ENCODE results near the gene PPARG.
"Not testable (repeated sequence)": the region's sequence is repeated elsewhere in the genome, so short reads cannot be mapped to it uniquely, and the experiment has no call there.

Gene PPARG

DNA sequence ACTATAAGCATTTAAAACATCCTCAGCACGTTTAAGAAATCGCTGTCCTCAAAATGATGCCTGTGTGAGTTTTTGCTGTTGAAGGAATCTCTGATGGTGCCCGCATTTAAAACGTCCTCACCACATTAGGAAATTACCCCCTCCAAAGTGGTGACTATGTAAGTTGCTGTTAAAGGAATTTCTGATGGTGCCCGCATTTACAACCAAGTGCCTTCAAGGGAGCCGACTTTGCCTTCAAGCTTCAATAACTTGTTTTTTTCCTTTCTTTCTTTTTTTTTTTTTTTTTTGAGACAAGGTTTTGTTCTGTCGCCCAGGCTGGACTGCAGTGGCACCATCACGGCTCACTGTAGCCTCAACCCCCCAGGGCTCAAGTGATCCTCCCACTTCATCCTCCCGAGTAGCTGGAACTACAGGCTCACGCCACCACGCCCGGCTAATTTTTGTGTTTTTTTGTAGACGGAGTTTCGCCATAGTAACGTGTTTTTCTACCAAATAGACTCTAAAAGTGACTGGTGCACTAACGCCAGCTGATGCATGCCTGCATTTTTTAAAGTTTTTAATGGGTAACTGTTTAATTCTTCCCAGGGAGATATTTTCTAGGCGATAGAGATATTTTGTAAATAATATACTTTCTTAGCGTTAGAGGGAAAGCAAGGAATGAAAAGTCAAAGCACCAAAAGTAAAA is 176.4 kb downstream of the PPARG start:
- in situ Hi-C loops (cut with MboI; ENCODE audit: low sequenced_read_pairs), result no loop called here

DNA sequence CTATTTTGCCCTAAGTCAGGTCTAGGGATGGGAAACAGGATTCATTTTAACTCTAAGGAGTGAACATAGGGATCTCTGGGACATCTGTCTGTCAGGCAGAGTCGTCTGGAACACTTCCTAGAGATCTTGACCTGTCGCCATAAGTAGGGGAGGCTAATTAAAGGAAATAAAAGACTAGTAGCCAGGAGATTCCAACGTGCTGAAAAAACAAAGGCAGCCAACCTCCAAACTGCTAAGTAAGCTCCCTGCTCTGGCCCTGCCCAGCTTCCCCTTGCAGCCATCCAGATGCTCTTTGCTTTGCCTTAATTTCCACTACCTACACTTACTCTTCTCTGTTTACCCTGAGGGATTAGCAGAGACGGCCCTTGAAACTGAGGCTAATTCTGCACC is 177.0 kb downstream of the PPARG start:
- in situ Hi-C loops (cut with MboI; ENCODE audit: low sequenced_read_pairs), result no loop called here
- DNase-seq (ENCODE audit: low spot score in 2 of 2), result no peak
- H3K36me3 ChIP-seq (replicated peaks), result no peaks in the 10 kb centered on the region
- no peaks in the 10 kb centered on the region for H3K27me3 ChIP-seq (ENCODE audit: low read depth)
- no peak overlapping the region for H3K4me3 ChIP-seq
- H3K9me3 ChIP-seq, result no peaks in the 10 kb centered on the region
- no peaks in the 10 kb centered on the region for H3K4me1 ChIP-seq

More for the DNA sequence above, 176.4 kb downstream of the PPARG start:
- no peaks in the 10 kb centered on the region for H3K9me3 ChIP-seq
- DNase-seq (ENCODE audit: low spot score in 2 of 2), result no peak
- H3K27me3 ChIP-seq (ENCODE audit: low read depth), result no peaks in the 10 kb centered on the region
- no peaks in the 10 kb centered on the region for H3K36me3 ChIP-seq (replicated peaks)
- no peaks in the 10 kb centered on the region for H3K4me1 ChIP-seq
- no peak overlapping the region for H3K4me3 ChIP-seq

DNA sequence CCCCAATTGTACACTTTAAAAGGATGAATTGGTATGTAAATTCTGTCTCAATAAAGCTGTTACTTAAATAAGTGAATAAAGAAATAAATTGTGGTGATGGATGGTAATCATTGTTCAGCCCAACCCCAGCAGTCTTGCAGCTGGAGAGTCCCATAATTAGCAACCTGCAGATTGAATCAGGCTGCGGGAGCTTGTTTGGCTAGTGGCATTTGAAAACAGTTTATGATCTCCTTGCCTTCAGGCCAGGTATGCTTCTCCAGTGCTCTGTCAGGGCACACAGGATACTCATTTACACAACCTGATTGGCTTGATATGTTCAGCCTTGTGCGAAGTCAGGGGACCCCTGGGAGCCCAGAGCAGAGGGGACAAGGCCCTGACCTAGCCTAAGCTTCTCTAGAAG is 178.9 kb downstream of the PPARG start:
- no peaks in the 10 kb centered on the region for H3K27me3 ChIP-seq (ENCODE audit: low read depth)
- in situ Hi-C loops (cut with MboI; ENCODE audit: low sequenced_read_pairs), result no loop called here

DNA sequence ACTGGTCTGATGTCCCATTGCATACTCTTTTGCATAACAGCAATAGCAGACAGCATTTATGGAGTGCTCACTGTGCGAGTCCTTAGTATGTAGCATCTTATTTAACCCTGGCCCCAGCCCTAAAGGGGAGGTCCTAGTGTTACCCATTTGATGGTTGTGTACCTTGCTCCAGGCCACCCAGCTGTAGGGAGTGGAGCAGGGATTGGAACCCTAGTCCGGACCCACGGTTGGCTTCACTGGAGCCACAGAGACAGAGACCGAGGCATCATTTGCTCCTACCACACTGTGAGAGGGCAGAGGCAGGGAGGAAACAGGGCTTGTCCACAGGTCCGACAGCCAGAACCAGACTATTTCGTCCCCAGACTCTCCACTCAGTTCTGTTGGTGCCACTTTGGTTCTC is 179.4 kb downstream of the PPARG start:
- in situ Hi-C loops (cut with MboI; ENCODE audit: low sequenced_read_pairs), result no loop called here
- Histone ChIP-seq H3K36me3 (replicated peaks) (no peaks in the 10 kb centered on the region), H3K27me3 (ENCODE audit: low read depth) (no peaks in the 10 kb centered on the region), H3K4me1 (no peaks in the 10 kb centered on the region), H3K4me3 (no peak overlapping the region), H3K9me3 (no peaks in the 10 kb centered on the region)
- no peak for DNase-seq (ENCODE audit: low spot score in 2 of 2)

More for the DNA sequence above, 178.9 kb downstream of the PPARG start:
- no peak for DNase-seq (ENCODE audit: low spot score in 2 of 2)
- no peaks in the 10 kb centered on the region for H3K4me1 ChIP-seq
- H3K4me3 ChIP-seq, result no peak overlapping the region
- no peaks in the 10 kb centered on the region for H3K36me3 ChIP-seq (replicated peaks)
- H3K9me3 ChIP-seq, result no peaks in the 10 kb centered on the region

DNA sequence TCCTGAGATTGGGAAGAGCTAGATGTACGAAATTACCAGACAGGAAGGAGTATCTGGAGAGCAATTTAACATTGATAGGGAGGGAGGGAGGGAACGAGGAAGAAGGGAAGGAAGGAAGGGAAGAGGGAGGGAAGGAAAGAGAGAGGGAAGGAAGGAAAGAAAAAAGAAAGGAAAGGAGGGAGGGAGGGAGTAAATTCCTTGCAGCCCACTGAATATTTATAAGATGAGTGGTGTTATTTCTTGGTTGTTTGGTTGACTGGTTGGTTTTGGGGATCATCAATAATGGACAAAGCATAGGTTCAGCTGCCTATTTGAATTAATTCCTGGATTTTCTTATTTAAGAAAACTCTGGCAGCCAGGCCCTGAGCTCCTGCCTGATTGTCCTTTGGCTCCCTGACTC is 179.9 kb downstream of the PPARG start:
- Histone ChIP-seq H3K9me3 (no peaks in the 10 kb centered on the region), H3K4me1 (no peaks in the 10 kb centered on the region), H3K4me3 (no peak overlapping the region), H3K36me3 (replicated peaks) (no peaks in the 10 kb centered on the region), H3K27me3 (ENCODE audit: low read depth) (no peaks in the 10 kb centered on the region)
- in situ Hi-C loops (cut with MboI; ENCODE audit: low sequenced_read_pairs), result no loop called here
- no peak for DNase-seq (ENCODE audit: low spot score in 2 of 2)

DNA sequence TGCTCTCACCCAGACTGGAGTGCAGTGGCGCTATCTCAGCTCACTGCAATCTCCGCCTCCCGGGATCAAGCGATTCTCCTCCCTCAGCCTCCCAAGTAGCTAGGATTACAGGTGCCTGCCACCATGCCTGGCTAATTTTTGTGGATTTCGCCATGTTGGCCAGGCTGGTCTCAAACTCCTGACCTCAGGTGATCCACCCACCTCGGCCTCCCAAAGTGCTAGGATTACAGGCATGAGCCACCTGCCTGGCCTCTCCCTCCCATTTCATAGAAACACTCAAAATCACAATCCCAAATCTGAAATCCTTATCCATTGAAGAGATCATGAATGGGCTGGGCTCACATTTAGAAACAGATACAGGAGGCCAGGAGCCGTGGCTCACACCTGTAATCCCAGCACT is 180.4 kb downstream of the PPARG start:
- H3K4me3 ChIP-seq; H3K36me3 ChIP-seq (replicated peaks); H3K9me3 ChIP-seq; H3K27me3 ChIP-seq (ENCODE audit: low read depth); DNase-seq (ENCODE audit: low spot score in 2 of 2); H3K4me1 ChIP-seq; in situ Hi-C loops (cut with MboI; ENCODE audit: low sequenced_read_pairs): not testable (repeated sequence)

DNA sequence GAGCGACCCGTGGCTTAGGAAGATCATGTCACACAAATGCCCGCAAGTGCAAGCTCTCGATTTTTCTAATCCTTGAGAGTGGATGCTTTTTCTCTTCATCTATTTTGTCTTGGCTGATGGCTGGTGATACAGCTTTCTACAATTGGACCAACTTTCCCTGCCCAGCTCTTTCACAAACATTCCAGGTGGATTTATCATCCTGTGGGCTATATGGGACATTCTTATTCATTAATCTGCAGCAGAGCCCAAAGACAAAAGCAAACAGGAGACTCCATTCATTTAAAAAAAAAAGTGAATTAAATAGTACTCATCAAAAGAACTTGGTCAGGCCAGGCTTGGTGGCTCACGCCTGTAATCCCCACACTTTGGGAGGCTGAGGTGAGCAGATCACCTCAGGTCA is 181.2 kb downstream of the PPARG start:
- in situ Hi-C loops (cut with MboI; ENCODE audit: low sequenced_read_pairs), result no loop called here
- no peak for DNase-seq (ENCODE audit: low spot score in 2 of 2)

DNA sequence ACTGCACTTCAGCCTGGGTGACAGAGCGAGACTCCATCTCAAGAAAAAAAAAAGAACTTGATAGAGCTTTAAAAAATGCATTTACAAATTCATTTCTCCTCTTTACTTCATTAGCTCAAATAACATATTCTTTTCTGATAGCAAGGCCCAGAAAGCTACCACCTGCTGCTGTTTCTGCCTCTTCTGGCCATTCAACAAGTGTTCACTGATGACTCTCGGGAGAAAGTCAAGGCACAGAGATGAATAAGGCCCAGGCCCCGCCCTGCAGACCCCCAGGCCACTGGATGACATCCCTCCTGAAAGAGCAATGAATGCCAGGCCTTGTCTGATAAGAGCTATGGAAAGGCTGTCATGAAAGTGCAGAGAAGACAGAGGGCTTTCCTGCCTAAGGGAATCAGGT is 181.8 kb downstream of the PPARG start:
- H3K9me3 ChIP-seq, result no peaks in the 10 kb centered on the region
- DNase-seq (ENCODE audit: low spot score in 2 of 2), result no peak
- H3K36me3 ChIP-seq (replicated peaks), result no peaks in the 10 kb centered on the region
- in situ Hi-C loops (cut with MboI; ENCODE audit: low sequenced_read_pairs), result no loop called here
- H3K4me1 ChIP-seq, result no peaks in the 10 kb centered on the region
- H3K27me3 ChIP-seq (ENCODE audit: low read depth), result no peaks in the 10 kb centered on the region
- no peak overlapping the region for H3K4me3 ChIP-seq

More for the DNA sequence above, 181.2 kb downstream of the PPARG start:
- Histone ChIP-seq H3K36me3 (replicated peaks) (no peaks in the 10 kb centered on the region), H3K4me1 (no peaks in the 10 kb centered on the region), H3K27me3 (ENCODE audit: low read depth) (no peaks in the 10 kb centered on the region), H3K9me3 (no peaks in the 10 kb centered on the region), H3K4me3 (no peak overlapping the region)

DNA sequence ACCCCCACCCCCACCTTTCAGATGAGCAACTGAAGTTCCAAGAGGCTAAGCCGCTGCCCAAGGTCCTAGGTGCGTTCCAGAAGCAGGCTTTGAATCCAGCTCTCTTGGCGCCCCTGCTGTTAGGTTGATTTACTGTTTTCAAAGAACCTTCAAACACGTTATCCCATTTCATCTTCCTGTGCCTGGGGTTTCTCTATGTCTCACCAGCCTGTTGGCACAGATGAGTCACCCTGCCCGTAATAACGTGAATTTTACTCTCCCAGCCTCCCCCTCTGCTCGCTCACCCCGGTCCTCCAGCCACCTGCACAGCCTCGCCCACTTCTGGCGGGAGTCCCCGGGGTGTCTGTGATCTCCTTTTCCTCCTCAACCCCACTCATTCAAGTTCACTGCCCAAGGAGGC is 182.4 kb downstream of the PPARG start:
- Histone ChIP-seq H3K4me3 (no peak overlapping the region), H3K4me1 (no peaks in the 10 kb centered on the region), H3K27me3 (ENCODE audit: low read depth) (no peaks in the 10 kb centered on the region), H3K36me3 (replicated peaks) (no peaks in the 10 kb centered on the region), H3K9me3 (no peaks in the 10 kb centered on the region)
- in situ Hi-C loops (cut with MboI; ENCODE audit: low sequenced_read_pairs), result no loop called here
- no peak for DNase-seq (ENCODE audit: low spot score in 2 of 2)

DNA sequence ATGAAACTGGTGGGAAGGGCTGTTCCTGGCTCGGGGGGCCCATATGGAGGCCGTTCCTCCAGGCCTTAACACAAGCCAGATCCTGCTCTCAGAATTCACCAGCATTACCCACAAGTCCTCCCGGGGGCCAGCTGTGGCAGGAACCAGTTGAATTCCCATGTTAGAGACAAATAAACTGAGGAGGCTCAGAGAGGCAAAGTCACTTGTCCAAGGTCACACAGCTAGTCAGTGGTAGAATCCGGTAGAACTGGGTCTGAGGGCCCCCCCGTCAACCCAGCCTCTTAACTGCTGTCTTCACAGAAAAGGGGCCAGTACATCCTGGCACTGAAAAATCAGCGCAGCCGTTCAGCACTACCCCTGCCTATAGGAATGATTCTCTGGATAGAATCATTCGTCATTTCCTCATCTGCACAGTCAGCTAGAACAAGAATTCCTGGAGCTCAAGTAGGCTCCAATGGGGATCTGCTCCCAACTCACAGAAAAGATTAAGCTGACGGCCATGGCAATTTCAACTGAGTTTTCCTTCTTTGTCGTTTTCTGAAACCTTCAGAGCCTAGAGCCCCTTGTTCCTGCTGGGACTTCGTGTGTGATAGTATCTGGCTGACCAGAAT is 183.2 kb downstream of the PPARG start:
- no peaks in the 10 kb centered on the region for H3K27me3 ChIP-seq (ENCODE audit: low read depth)
- H3K4me1 ChIP-seq, result no peaks in the 10 kb centered on the region
- no peak for DNase-seq (ENCODE audit: low spot score in 2 of 2)
- no peaks in the 10 kb centered on the region for H3K36me3 ChIP-seq (replicated peaks)
- in situ Hi-C loops (cut with MboI; ENCODE audit: low sequenced_read_pairs), result no loop called here
- H3K9me3 ChIP-seq, result no peaks in the 10 kb centered on the region
- H3K4me3 ChIP-seq, result no peak overlapping the region

DNA sequence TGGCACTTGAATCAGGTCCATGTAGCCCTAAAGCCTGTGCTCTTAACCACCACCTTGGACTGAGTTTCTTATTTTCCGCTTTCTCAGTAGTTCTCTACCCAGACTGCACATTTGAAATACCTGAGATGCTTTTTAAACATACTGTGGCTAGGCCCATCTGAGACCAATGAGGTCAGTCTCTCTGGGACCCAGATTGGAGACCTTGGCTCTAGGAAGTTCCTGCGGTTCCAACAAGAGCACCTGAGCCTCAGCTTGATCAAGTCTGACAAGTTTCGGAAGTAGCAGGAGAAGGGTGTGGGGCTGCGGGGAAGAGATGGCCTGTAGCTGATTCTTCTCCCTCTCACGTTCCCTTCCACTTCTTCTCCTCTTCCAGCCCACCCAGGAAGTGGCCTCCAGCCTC is 183.9 kb downstream of the PPARG start:
- in situ Hi-C loops (cut with MboI; ENCODE audit: low sequenced_read_pairs), result no loop called here
- Histone ChIP-seq H3K9me3 (no peaks in the 10 kb centered on the region), H3K27me3 (ENCODE audit: low read depth) (no peaks in the 10 kb centered on the region), H3K4me3 (no peak overlapping the region), H3K36me3 (replicated peaks) (no peaks in the 10 kb centered on the region), H3K4me1 (no peaks in the 10 kb centered on the region)
- DNase-seq (ENCODE audit: low spot score in 2 of 2), result no peak

DNA sequence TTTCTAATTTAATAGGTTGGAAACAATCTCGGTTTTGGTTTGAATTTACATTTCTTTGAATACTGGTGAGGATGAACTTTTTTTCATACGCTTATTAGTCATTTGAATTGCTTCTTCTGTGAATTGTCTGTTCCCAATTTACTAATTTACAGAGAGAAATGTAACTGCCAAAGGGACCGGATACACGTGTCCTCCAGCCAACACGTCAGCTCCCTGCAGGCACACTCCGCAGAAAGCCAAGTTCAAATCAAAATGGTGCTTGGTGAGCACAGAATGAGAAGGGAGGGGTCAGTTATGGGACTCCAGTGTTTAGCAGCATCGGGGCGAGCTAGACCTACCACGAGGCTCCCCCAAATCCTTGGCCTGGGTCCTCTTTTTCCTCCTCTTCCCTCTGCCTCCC is 184.6 kb downstream of the PPARG start:
- Histone ChIP-seq H3K4me1 (no peaks in the 10 kb centered on the region), H3K36me3 (replicated peaks) (no peaks in the 10 kb centered on the region), H3K9me3 (no peaks in the 10 kb centered on the region), H3K4me3 (no peak overlapping the region), H3K27me3 (ENCODE audit: low read depth) (no peaks in the 10 kb centered on the region)
- in situ Hi-C loops (cut with MboI; ENCODE audit: low sequenced_read_pairs), result no loop called here
- no peak for DNase-seq (ENCODE audit: low spot score in 2 of 2)

DNA sequence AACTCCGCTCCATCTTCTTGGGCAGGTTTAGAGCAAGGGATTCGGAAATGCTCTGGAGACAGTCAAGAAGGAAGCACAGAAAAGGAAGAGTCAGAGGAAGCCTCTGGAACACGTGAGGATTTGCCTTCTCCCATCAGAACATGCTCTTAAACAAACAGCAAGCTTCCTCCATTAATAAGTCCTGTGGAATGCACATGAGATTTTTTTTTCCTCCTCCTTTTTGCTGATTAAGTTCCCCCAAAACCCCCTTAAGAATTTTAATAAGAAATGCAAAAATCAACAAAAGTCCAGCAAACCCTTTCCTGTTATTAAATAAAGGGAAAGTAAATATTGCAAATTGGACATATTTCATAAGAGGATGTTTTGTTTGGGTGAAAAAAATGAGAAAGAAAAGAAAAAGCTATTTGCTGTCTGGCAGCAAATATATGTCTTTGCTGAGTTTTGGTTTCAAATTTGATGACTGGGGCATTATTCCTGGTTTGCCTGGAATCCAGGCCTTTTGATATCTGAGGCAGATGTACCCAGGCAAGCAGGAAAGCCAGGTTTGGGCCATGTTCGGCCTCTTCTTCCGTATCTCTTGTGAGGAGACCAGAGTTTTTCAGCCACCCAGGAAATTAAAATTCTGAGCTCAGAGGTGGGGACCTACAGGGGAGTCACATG is 187.5 kb downstream of the PPARG start:
- no peaks in the 10 kb centered on the region for H3K36me3 ChIP-seq (replicated peaks)
- no peaks in the 10 kb centered on the region for H3K4me1 ChIP-seq
- in situ Hi-C loops (cut with MboI; ENCODE audit: low sequenced_read_pairs), result no loop called here
- no peak for DNase-seq (ENCODE audit: low spot score in 2 of 2)
- H3K27me3 ChIP-seq (ENCODE audit: low read depth), result no peaks in the 10 kb centered on the region
- H3K4me3 ChIP-seq, result no peak overlapping the region
- H3K9me3 ChIP-seq, result no peaks in the 10 kb centered on the region

DNA sequence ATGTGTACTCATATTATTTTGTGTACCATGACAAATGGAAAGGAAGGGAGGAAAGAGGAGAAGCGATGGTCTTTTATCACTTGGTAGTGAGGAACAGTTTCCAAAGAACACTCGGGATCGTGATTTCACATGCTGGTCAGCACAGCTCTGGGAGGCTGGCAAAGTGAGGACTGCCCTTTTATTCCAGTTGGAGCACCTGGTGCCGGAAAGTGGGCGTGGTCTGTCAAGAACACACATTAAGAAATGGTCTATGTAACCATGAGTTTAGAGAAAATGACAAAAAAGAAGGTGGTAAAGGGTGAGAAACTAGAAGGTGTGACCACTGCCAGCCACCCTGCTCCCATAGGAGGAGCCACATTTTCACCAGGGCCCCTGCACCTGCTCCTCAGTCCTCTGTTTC is 188.4 kb downstream of the PPARG start:
- in situ Hi-C loops (cut with MboI; ENCODE audit: low sequenced_read_pairs), result no loop called here
- no peaks in the 10 kb centered on the region for H3K27me3 ChIP-seq (ENCODE audit: low read depth)

More for the DNA sequence above, 188.4 kb downstream of the PPARG start:
- H3K9me3 ChIP-seq, result no peaks in the 10 kb centered on the region
- H3K4me3 ChIP-seq, result no peak overlapping the region
- H3K4me1 ChIP-seq, result no peaks in the 10 kb centered on the region
- no peak for DNase-seq (ENCODE audit: low spot score in 2 of 2)
- no peaks in the 10 kb centered on the region for H3K36me3 ChIP-seq (replicated peaks)
